GM20000 (cell line): ENCODE measurements around the gene TRIO.
"Not testable (repeated sequence)": the region's sequence is repeated elsewhere in the genome, so short reads cannot be mapped to it uniquely, and the experiment has no call there.

Experiments
- DNase-seq: peaks from one replicate; pipeline ENCODE4 v3.0.0; 2012; ENCODE audit warnings: low spot score
- TF ChIP-seq, protein P1 (sequence below): IDR thresholded peaks from 2 replicates; pipeline ENCODE4 v1.5.1; 2012; ENCODE audit warnings: mild to moderate bottlenecking, control low read depth; ENCODE audit errors: extremely low read depth, missing control alignments

The TRIO gene

DNA sequence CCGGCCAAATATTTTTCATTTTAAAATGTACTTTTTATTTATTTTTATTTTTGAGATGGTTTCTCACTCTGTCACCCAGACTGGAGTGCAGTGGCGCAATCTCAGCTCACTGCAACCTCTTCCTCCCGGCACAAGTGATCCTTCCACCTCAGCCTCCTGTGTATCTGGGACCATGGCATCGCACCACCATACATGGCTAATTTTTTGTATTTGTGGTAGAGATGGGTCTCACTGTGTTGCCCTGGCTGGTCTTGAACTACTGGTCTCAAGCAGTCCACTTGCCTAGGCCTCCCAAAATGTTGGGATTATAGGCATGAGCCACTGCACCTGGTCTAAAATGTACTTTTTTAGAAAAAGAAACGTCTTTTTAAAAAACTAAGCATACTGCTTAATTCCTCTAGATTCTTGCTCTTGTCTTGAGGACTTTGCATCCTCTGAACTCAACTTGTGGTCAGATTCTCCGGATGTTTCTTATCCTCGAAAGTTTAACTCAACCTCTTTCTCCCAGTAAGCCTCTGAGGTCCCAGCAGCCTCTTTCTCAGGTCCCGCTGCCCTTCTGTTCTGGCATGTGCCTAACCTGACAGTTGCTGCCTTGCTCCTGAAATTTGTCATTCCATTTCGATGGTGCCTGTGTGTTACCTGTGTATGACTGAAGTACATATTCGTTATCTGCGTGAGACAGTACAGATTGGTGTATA lies 63.0 kb downstream of the TRIO start:
- no peak for DNase-seq
- TF ChIP-seq, protein P1, sequence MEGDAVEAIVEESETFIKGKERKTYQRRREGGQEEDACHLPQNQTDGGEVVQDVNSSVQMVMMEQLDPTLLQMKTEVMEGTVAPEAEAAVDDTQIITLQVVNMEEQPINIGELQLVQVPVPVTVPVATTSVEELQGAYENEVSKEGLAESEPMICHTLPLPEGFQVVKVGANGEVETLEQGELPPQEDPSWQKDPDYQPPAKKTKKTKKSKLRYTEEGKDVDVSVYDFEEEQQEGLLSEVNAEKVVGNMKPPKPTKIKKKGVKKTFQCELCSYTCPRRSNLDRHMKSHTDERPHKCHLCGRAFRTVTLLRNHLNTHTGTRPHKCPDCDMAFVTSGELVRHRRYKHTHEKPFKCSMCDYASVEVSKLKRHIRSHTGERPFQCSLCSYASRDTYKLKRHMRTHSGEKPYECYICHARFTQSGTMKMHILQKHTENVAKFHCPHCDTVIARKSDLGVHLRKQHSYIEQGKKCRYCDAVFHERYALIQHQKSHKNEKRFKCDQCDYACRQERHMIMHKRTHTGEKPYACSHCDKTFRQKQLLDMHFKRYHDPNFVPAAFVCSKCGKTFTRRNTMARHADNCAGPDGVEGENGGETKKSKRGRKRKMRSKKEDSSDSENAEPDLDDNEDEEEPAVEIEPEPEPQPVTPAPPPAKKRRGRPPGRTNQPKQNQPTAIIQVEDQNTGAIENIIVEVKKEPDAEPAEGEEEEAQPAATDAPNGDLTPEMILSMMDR, result no peak

- not testable (repeated sequence) for DNase-seq
Observed at GRCh38 chr5:14207428-14207827, 64.3 kb downstream of the TRIO start.

GRCh38 chr5:14208071-14209021 lies 65.2 kb downstream of the TRIO start:
- DNase-seq, result no peak
- TF ChIP-seq, protein P1, result no peak

DNA sequence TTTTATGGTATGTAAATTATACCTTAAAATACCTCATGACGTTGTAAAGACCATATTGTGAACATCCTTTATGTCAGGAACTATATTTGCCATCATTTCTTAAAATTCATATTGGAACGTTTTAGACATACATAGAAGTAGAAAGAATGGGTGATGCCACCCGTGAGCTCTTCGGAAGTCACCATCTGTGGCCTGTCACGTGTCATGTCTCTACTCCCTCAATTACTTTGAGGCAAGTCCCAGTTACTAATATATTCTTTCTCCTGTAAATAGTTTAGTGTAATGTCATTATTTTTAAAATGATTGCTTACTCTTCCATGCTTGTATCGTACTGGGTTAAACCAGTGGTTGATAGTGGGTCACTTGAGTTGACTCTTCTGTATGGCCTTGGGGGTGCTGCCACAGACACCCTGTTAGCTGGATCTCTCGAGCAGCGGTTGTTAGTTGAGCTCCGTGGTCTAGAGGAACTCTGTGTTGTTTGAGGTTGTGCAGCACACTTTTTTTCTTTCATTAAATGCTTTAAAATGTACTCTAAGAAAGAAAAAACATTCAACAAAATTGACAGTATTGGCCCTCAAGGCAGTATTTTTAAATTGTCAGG lies 66.2 kb downstream of the TRIO start:
- TF ChIP-seq, protein P1, result no peak
- no peak for DNase-seq

DNA sequence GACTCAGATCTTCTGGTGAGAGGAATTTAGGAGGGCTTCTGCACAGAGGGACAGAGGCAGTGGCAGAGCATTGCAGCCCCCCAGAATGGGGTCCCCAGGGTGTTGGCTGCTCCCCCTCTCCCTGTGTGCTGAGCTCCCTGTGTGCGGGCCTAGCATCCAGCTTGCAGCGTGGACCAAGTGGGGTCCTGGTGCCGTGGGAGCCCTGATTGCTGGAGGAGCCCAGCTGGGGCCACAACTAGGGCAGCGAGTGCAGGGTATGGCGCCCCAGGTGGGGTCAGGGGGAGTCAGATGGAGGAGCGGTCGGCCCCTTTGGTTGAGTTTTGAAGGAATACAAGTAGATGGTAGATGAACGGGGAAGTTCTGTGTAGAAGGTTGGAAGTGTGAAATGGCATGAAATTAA lies 66.7 kb downstream of the TRIO start:
- DNase-seq, result no peak
- TF ChIP-seq, protein P1, result no peak

DNA sequence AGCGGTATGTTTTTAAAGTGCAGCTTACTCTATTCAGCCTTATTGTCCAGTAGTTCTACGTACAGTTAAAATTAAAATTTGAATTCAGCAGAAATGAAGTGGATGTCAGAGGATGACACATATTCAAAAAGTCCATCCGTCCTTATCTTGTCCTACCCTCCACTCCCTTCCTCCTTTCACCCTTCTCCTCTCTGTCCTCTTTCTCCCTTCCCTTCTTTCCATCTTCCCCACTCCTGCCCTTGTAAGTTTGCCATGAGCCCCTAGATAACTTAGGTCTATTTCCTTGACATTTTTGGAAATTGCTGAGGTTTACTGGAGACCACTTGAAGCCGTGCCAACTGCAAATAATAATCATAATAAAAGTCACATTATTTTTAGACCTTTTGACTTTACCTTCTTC lies 67.6 kb downstream of the TRIO start:
- DNase-seq, result no peak
- TF ChIP-seq, protein P1, result no peak

DNA sequence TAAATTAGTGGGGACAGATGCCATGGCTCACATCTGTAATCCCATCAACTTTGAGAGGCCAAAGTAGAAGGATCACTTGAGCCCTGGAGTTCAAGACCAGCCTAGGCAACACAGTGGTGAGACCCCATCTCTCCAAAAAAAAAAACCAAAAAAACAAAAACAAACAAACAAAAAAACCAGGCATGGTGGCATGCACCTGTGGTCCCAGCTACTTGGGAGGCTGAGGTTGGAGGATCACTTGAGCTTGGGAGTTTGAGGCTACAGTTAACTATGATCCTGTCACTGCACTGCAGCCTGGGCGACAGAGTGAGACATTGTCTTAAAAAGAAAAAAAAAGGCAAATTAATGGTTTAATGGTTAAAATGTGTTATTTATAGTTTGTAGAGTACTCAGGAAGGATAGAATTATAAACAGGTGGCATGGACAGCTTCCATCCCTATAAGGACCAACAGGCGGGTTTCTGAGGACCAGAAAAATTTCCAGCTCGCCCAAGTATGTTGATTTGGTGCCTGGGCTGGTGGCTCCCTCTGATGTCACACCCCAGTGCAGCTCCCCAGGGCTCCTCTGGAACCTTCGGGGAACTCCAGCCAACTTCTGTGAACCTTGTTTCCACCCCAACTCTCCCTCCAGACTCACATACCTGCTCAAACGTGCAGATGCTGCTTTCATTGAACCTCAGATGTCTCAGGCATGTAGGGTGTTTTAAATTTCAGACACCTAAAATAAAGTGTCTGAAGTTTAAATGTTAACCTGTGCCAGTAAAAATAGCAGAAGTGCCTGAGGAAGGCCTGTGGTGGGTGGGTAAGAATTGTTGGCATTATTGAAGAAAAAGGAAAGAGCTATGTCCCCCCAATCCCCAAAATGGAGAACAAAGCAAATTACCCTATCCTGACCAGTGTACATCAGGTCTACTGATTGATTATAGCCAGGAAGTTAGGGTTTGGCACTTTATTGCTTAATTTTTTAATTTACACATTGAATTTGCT lies 69.0 kb downstream of the TRIO start:
- peak; percentile 52 for DNase-seq
- TF ChIP-seq, protein P1, result no peak
